Left colon (tissue), 2 donors: ENCODE data around the gene MOB2. TPM values are rescaled to one million over a fixed set of nuclear protein-coding genes. Genes with fewer than 3 reads are reported as not detected.

Experiments used
- ATAC-seq: fragments of 200-7000 bp; cut with Tn5 transposase; one replicate; pipeline ENCODE4 v1.9.1; 2020; ENCODE audit warnings: mild to moderate bottlenecking, moderate library complexity
- DNase-seq, 2 donors: peaks; one replicate each; pipeline ENCODE4 v3.0.0-alpha.2; 2020
- intact Hi-C, 2 donors: fragments of 100-400 bp; cut with DNase I in 1 of 2; cut with micrococcal nuclease in 1 of 2; formaldehyde crosslinking; loops; one replicate each; pipeline versions ENCODE4 v1.11.2 to v1.14.0; 2022; cut with DNase I, micrococcal nuclease
- total RNA-seq, 2 donors: library from RNA; stranded (reverse); fragmentation: NEBNext Ultra II Directional; extraction: Animal tissue kit (Norgen Biotek cat#: 25700); gene quantifications; one replicate each; pipeline ENCODE4 v1.2.1, GENCODE V29; 2021
- donor health status: DM: no; HTN: no; CAD: no.
- donor health status: DM: yes; HTN: yes; CAD: no.

Gene MOB2
- total RNA-seq, 2 donors from 2014 or later, result 48.3 to 55.8 TPM

GRCh38 chr11:1479006-1479677 is 7.4 kb downstream of the MOB2 start:
- peak in 1 of 2 donors; percentile 24 for DNase-seq
- intact Hi-C loops, result no loop called here
- ATAC-seq, result no peak

- intact Hi-C loops, result no loop called here
Observed at GRCh38 chr11:1478544-1478943, 8.0 kb downstream of the MOB2 start.

GRCh38 chr11:1478011-1478410 is 8.6 kb downstream of the MOB2 start:
- ATAC-seq, result no peak
- peak in 1 of 2 donors; percentile 22 for DNase-seq
- intact Hi-C loops, result no loop called here

More at GRCh38 chr11:1478544-1478943, 8.0 kb downstream of the MOB2 start:
- DNase-seq (peak in 1 of 2 donors; percentile 19), ATAC-seq (no peak)

GRCh38 chr11:1476940-1477736 is 9.4 kb downstream of the MOB2 start:
- DNase-seq (peak in 1 of 2 donors; percentile 17), ATAC-seq (no peak)
- intact Hi-C loops, result no loop called here

GRCh38 chr11:1475841-1476240 is 10.7 kb downstream of the MOB2 start:
- intact Hi-C loops, result no loop called here
- DNase-seq, result peak in 1 of 2 donors; percentile 19
- no peak for ATAC-seq

- DNase-seq (peak in 1 of 2 donors; percentile 18), ATAC-seq (no peak)
- intact Hi-C loops, result no loop called here
Observed at GRCh38 chr11:1473786-1474185, 12.8 kb downstream of the MOB2 start.

- DNase-seq (peak in 1 of 2 donors; percentile 19), ATAC-seq (no peak)
- intact Hi-C loops, result no loop called here
Observed at GRCh38 chr11:1473011-1473628, 13.5 kb downstream of the MOB2 start.

GRCh38 chr11:1472180-1473005 is 14.2 kb downstream of the MOB2 start:
- ATAC-seq, result no peak
- DNase-seq, result no peak
- intact Hi-C loops, result no loop called here

GRCh38 chr11:1471736-1472135 is 14.8 kb downstream of the MOB2 start:
- no peak for DNase-seq
- no peak for ATAC-seq
- intact Hi-C loops, result no loop called here

GRCh38 chr11:1470681-1471611 is 15.6 kb downstream of the MOB2 start:
- intact Hi-C loops, result no loop called here
- DNase-seq, result no peak

GRCh38 chr11:1469911-1470680 is 16.5 kb downstream of the MOB2 start:
- intact Hi-C loops, result no loop called here
- ATAC-seq (peak; percentile 6), DNase-seq (no peak)

More at GRCh38 chr11:1470681-1471611, 15.6 kb downstream of the MOB2 start:
- peak; percentile 2 for ATAC-seq

- DNase-seq (no peak), ATAC-seq (no peak)
- intact Hi-C loops, result no loop called here
Observed at GRCh38 chr11:1469287-1469910, 17.2 kb downstream of the MOB2 start.

- DNase-seq (no peak), ATAC-seq (no peak)
- intact Hi-C loops, result no loop called here
Observed at GRCh38 chr11:1468473-1469066, 18.0 kb downstream of the MOB2 start.

- DNase-seq (no peak), ATAC-seq (no peak)
- intact Hi-C loops, result no loop called here
Observed at GRCh38 chr11:1468002-1468401, 18.6 kb downstream of the MOB2 start.

GRCh38 chr11:1467270-1467669 is 19.3 kb downstream of the MOB2 start:
- ATAC-seq, result no peak
- intact Hi-C loops, result no loop called here
- DNase-seq, result no peak

GRCh38 chr11:1466784-1467183 is 19.8 kb downstream of the MOB2 start:
- intact Hi-C loops, result no loop called here
- DNase-seq, result no peak
- ATAC-seq, result no peak
